ENCODE data around the gene HES7.

GRCh38 chr17:8072341-8072728, 51.6 kb downstream of the HES7 start:
- no peak for TF ChIP-seq CTCF (IDR thresholded peaks at IDR 0.05)
- no peak for TF ChIP-seq POLR2A (IDR thresholded peaks at IDR 0.05)
- no peak for TF ChIP-seq EP300 (IDR thresholded peaks at IDR 0.05)
